OCI-LY7 (cell line): ENCODE results near the gene DOCK3. TPM values are rescaled to one million over a fixed set of nuclear protein-coding genes. Genes with fewer than 3 reads are reported as not detected.
"Not testable (repeated sequence)": the region's sequence is repeated elsewhere in the genome, so short reads cannot be mapped to it uniquely, and the experiment has no call there.

Source experiments
- BruUV-seq: library from RNA; stranded (reverse); fragments of 400-500 nt; replicated peaks from 2 replicates; lab custom pipeline; 2021; lab: Mats Ljungman, UMichigan
- CTCF ChIA-PET: fragments of 300-600 bp; sonication (Branson Sonifier 250); formaldehyde crosslinking; loops from one replicate; lab custom pipeline; 2022; ENCODE audit warnings: antibody characterized with exemption; ENCODE audit not compliant: unreplicated experiment; lab: Charles Lee
- POLR2A ChIA-PET: fragments of 300-600 bp; sonication (Branson Sonifier 250); formaldehyde crosslinking; loops from one replicate; lab custom pipeline; 2022; ENCODE audit warnings: antibody characterized with exemption; lab: Charles Lee
- DNase-seq: peaks from one replicate; pipeline ENCODE4 v3.0.0-alpha.2; 2015; ENCODE audit warnings: low spot score
- H2AFZ ChIP-seq: fragments of 200-600 bp; sonication (generic), shearing (Covaris generic); 2 replicates; pipeline ENCODE4 v1.6.1; 2014; ENCODE audit warnings: mild to moderate bottlenecking, antibody characterized with exemption, low read length, moderate library complexity
- H3K27ac ChIP-seq: fragments of 200-600 bp; sonication (generic); 2 replicates; pipeline ENCODE4 v1.5.1; 2014; ENCODE audit warnings: mixed run types, low read depth, mild to moderate bottlenecking, moderate library complexity, low read length, inconsistent platforms; ENCODE audit not compliant: poor library complexity, severe bottlenecking
- H3K36me3 ChIP-seq: fragments of 200-600 bp; sonication (generic); 2 replicates; pipeline ENCODE4 v1.6.1; 2014; ENCODE audit warnings: mild to moderate bottlenecking, antibody characterized with exemption, low read length, moderate library complexity, mixed read lengths; ENCODE audit not compliant: insufficient read depth
- H3K4me1 ChIP-seq: fragments of 200-600 bp; sonication (generic); 2 replicates; pipeline ENCODE4 v1.5.1; 2014; ENCODE audit warnings: mild to moderate bottlenecking, low read length; ENCODE audit not compliant: insufficient read depth, poor library complexity, severe bottlenecking
- H3K4me2 ChIP-seq: fragments of 200-600 bp; sonication (generic); 2 replicates; pipeline ENCODE4 v1.6.1; 2014; ENCODE audit warnings: mild to moderate bottlenecking, low read length
- H3K4me3 ChIP-seq: fragments of 200-600 bp; sonication (generic); 2 replicates; pipeline ENCODE4 v1.5.1; 2014; ENCODE audit warnings: mild to moderate bottlenecking, low read depth, low read length; ENCODE audit not compliant: poor library complexity, severe bottlenecking
- H3K79me2 ChIP-seq: fragments of 200-600 bp; sonication (generic); 2 replicates; pipeline ENCODE4 v1.6.1; 2016; ENCODE audit warnings: low read depth, mild to moderate bottlenecking, low read length, moderate library complexity, mixed read lengths; ENCODE audit not compliant: insufficient read depth
- H3K9me2 ChIP-seq: fragments of 200-600 bp; sonication (generic); 2 replicates; pipeline ENCODE4 v1.6.1; 2016; ENCODE audit warnings: mild to moderate bottlenecking, low read length, mixed read lengths; ENCODE audit not compliant: insufficient read depth
- H3K9me3 ChIP-seq: fragments of 200-600 bp; sonication (generic); 2 replicates; pipeline ENCODE4 v1.6.1; 2014; ENCODE audit warnings: mild to moderate bottlenecking, mixed run types, low read length, mixed read lengths
- H4K20me1 ChIP-seq: fragments of 200-600 bp; sonication (generic); 2 replicates; pipeline ENCODE4 v1.6.1; 2014; ENCODE audit warnings: mild to moderate bottlenecking, antibody characterized with exemption, low read length, moderate library complexity, mixed read lengths; ENCODE audit not compliant: insufficient read depth
- EZH2phosphoT487 ChIP-seq: fragments of 200-600 bp; sonication (generic); IDR thresholded peaks from 2 replicates; pipeline ENCODE4 v1.6.1; 2018; ENCODE audit warnings: low read depth, borderline replicate concordance, mild to moderate bottlenecking, mixed run types, antibody characterized with exemption, low read length, moderate library complexity, mixed read lengths
- intact Hi-C: fragments of 100-400 bp; cut with micrococcal nuclease; formaldehyde crosslinking; loops from one replicate; pipeline ENCODE4 v1.10.0; 2022; ENCODE audit not compliant: unreplicated experiment
- total RNA-seq, 2 experiments: library from RNA; depleted of rRNA in 1 of 2; stranded (reverse); fragments of >200 nt in 1 of 2; shearing (Covaris generic) in 1 of 2; gene quantifications; 2 replicates each; pipeline ENCODE4 v1.2.3, GENCODE V29; 2014 to 2022
- TF ChIP-seq, protein P1 (sequence below): fragments of 200-600 bp; sonication (generic); conservative IDR thresholded peaks from 2 replicates; pipeline ENCODE4 v1.5.1; 2014; ENCODE audit warnings: mild to moderate bottlenecking, antibody characterized with exemption, low read length, moderate library complexity, mixed read lengths

The DOCK3 gene
- total RNA-seq, 2 experiments from 2014 or later: not detected

GRCh38 chr3:51176923-51177322 is 502.2 kb downstream of the DOCK3 start:
- 0 out of 2 replicates have a peak, but pooled peaks cover 8% of the 10 kb centered on the region for H3K9me3 ChIP-seq
- no peaks in the 10 kb centered on the region for H4K20me1 ChIP-seq
- no peak overlapping the region for H3K4me3 ChIP-seq
- no peak overlapping the region for H2AFZ ChIP-seq
- BruUV-seq: no TSS peak
- H3K9me2 ChIP-seq: no peaks in the 10 kb centered on the region
- no peak overlapping the region for H3K27ac ChIP-seq
- H3K79me2 ChIP-seq: no peaks in the 10 kb centered on the region
- intact Hi-C loops: no loop called here
- POLR2A ChIA-PET: no interaction called here
- no peaks in the 10 kb centered on the region for H3K4me1 ChIP-seq
- no peak for TF ChIP-seq EZH2phosphoT487
- TF ChIP-seq, protein P1, sequence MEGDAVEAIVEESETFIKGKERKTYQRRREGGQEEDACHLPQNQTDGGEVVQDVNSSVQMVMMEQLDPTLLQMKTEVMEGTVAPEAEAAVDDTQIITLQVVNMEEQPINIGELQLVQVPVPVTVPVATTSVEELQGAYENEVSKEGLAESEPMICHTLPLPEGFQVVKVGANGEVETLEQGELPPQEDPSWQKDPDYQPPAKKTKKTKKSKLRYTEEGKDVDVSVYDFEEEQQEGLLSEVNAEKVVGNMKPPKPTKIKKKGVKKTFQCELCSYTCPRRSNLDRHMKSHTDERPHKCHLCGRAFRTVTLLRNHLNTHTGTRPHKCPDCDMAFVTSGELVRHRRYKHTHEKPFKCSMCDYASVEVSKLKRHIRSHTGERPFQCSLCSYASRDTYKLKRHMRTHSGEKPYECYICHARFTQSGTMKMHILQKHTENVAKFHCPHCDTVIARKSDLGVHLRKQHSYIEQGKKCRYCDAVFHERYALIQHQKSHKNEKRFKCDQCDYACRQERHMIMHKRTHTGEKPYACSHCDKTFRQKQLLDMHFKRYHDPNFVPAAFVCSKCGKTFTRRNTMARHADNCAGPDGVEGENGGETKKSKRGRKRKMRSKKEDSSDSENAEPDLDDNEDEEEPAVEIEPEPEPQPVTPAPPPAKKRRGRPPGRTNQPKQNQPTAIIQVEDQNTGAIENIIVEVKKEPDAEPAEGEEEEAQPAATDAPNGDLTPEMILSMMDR: no peak
- H3K36me3 ChIP-seq: no peaks in the 10 kb centered on the region
- CTCF ChIA-PET: no interaction called here
- no peak for DNase-seq
- no peak overlapping the region for H3K4me2 ChIP-seq

- BruUV-seq, CTCF ChIA-PET, H4K20me1 ChIP-seq, intact Hi-C loops, H3K4me1 ChIP-seq, H3K36me3 ChIP-seq, H3K4me3 ChIP-seq, H3K9me3 ChIP-seq, H2AFZ ChIP-seq, H3K4me2 ChIP-seq, H3K9me2 ChIP-seq, H3K79me2 ChIP-seq, DNase-seq, H3K27ac ChIP-seq: not testable (repeated sequence)
- POLR2A ChIA-PET: interaction anchor here (0.6 kb wide), 1 partner anchor 730 kb away, joined by 5 read pairs; no protein-coding TSS in a partner anchor
Observed at GRCh38 chr3:51186446-51186845, 511.7 kb downstream of the DOCK3 start.

GRCh38 chr3:51190199-51190598 is 515.5 kb downstream of the DOCK3 start:
- intact Hi-C loops: no loop called here
- no TSS peak for BruUV-seq
- no peaks in the 10 kb centered on the region for H4K20me1 ChIP-seq
- no peaks in the 10 kb centered on the region for H3K4me1 ChIP-seq
- no peaks in the 10 kb centered on the region for H3K9me3 ChIP-seq
- H3K4me3 ChIP-seq: no peak overlapping the region
- ChIA-PET POLR2A (interaction anchor here (1.1 kb wide), 1 partner anchor 129 kb away, joined by 3 read pairs; no protein-coding TSS in a partner anchor), CTCF (no interaction called here)
- no peak overlapping the region for H3K4me2 ChIP-seq
- TF ChIP-seq, protein P1: no peak
- TF ChIP-seq EZH2phosphoT487: no peak
- H3K9me2 ChIP-seq: no peaks in the 10 kb centered on the region
- H3K27ac ChIP-seq: no peak overlapping the region
- H3K36me3 ChIP-seq: no peaks in the 10 kb centered on the region
- H3K79me2 ChIP-seq: no peaks in the 10 kb centered on the region
- no peak overlapping the region for H2AFZ ChIP-seq
- no peak for DNase-seq
